NCI-H1417 treated with DMSO at 0.1 percent for 48 hours (cell line): ENCODE data around the gene SIGLEC6.
A peak's percentile ranks its signal among the peaks of the same experiment; 100 is the strongest.

ENCODE experiments used
- DNase-seq: peaks from one replicate; lab custom pipeline; 2025; lab: John Stamatoyannopoulos, UW

The SIGLEC6 gene

DNA sequence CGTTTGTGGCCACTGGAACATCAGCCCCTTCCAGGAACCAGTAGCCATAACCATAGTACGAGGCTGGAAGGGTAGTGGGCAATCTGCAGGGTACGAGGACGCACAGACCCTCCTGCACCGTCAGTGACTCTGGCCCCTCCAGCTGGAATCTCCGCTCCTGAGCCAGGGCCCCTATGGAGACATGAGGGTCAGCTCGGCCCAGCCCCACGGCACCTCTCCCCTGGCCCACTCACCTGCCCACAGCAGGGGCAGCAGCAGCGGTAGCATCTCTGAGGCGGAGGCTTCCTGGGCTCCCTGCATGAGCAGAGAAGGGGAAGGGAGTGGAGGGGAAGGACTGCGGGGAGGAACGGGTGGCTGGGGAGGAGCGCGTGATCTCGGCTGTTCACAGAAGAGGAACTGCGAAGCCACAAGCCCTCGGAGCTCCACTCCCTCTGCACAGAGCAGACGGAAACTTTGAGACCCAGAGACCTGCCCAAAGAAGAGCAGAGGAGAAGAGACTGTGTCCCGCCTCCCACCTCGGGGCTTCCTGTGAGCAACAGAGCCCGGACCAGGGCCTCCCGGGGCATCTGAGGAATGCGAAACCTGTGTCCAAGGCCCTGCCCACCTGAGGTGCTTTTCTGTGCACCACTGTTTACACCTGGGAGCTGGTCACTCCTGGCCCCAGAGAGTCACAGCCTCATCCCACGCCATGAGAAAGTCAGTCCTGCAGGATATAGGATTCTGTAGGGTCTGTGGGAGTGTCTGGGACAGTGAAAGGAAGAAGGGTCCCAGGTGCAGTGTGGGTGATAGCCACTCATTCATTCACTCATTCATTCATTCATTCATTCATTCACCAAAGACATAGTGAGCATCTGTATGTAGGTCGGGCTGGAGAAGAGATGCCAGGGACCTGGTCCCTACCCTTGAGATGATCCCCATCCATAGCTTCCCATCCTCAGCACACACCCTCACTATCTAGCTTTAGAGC is at the start of gene SIGLEC6:
TSS of gene SIGLEC6 (minus strand) at position 322 of the 967 bp plus-strand sequence. CDS start at position 300, 22 bp downstream.
- no peak for DNase-seq

DNA sequence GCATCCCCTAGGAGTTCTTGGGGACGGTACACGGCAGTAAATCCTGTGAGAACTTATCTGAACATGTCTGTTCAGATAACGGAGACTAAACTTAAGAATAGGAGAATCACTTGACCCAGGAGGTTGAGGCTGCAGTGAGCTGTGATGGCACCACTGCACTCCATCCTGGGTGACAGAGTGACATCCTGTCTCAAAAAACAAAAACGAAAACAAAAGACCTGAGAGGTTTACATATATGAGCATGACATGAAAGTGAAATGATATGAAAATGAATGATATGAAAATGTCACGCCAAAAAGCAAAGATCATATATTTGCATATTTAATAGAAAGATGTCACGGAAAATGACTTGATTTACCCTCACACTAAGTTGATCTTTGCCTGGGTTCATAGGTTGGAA is 45.4 kb upstream of the SIGLEC6 start:
- DNase-seq: no peak

DNA sequence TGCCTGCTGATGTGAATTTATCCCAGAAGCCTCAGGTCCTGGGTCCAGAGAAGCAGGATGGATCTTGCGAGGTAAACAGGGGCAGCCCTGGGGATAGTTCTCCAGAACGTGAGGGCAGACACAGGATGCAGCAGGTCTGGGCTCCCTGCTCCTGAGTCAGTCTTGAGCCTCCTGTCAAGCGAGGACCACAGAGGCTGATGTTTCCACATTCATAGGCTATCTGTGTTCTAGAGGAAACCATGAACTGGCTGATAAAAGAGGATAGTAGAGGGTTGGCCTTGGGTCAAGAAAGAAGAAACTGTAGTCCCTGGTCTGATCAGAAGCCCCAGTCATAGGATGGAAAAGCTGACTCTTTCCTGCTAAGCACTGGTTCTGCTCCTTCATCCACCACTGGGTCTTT is 41.9 kb upstream of the SIGLEC6 start:
- no peak for DNase-seq

DNA sequence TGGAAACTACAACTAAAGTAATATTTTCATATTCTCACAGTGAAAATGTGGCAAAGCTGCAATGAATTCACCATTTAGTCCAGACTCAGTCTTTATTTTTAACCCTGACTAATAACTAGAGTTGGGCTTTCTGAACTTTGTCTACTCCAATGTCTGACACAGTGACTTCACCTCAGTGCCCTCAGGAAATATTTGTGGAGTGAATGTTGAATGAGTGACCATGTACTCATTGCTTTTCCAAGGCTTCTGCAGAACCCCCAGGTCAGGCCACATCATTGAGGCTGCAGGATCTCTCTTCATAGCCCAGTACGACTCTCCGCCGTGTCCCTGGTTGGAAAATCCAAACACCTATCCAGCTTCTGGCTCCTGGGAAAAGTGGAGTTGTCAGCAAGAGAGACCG is 41.4 kb upstream of the SIGLEC6 start:
- no peak for DNase-seq

DNA sequence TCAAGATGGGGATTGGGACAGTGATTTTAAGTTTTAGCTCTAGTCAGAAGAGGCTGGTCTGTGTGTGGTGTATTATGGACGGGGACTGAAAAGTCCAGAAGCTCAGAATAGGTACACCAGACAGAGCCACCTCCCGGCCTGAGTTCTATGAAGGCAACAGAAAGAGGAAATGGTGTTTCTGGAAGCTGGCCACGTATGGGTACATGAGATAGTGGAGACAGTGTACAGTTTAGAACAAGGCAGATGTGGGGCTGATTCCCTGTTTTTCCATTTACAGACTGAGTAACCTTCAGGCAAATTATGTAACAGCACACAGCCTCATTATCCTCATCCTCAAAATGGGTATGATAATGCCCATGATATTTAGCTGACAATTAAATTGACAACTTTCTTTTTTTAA is 40.9 kb upstream of the SIGLEC6 start:
- no peak for DNase-seq

DNA sequence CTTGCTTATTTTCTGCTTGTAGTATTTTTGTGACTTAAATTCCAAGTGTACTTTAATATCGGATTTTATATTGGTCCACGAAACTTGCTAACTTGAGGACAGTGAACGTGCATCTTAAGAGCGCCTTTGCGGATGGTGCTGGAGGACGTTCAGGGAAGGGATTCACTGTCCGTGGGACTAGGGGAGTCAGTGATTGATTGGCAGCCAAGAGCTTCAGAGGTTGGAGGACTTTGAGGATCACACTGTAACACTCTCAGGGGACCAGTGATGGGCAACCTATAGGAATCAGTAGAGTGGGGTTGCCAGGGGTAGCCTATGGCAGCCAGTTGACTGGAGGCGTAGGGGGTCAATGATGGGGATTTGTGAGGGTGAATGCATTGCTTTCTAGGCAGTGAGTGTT is 40.1 kb upstream of the SIGLEC6 start:
- DNase-seq: no peak

DNA sequence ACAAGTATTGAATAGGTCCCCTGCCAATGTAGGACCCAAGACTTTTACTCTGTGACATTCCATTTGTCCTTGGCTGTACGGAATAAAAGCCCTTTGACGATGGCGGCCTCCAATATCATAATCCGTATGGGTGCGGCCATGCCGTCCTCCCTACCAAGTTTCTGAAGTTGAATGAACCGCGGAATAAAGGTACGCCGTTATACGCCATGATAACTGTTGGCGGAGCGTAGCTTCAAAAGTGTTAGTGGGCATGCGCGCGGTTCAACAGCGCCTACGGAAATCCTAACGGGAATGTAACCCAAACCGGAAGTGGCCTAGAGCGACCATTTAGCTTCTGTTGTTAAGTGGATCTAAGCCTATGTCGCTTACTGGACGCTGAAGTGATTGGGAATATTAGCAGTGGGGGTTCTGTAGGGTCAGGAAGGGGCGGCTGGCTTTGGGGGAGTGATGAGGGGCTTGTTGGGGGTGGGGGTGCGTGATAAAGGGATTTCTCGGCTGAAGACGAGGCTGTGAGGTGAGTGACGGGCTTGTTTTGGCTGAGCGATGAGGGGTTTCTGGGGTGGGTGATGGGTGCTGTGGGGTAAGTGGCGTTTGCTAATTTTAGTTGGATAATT is 39.6 kb upstream of the SIGLEC6 start, which contains the start of gene ZNF175:
TSS of gene ZNF175 (plus strand) at position 322 of the 614 bp plus-strand sequence. CDS start 2,047 bp downstream, outside the sequence.
- peak; percentile 71 for DNase-seq

DNA sequence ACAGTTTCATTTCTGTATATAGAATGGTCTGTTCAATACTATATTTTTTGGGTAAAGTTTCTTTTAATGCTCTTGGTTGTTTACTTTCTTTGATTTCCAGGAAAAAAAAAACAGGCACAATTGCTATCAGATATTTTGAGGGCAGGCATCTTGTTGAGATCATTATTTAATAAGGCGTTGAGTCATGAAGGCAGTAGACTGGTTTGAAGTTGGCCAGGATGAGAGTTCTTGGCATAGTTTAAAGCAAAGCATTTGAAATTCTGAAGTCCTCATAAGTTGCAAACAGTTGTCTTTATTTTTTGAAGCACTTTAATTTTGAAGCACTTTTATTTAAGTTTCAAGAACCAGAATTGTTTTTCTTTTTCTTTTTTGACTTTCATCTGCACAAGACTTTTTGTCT is 37.0 kb upstream of the SIGLEC6 start:
- no peak for DNase-seq

DNA sequence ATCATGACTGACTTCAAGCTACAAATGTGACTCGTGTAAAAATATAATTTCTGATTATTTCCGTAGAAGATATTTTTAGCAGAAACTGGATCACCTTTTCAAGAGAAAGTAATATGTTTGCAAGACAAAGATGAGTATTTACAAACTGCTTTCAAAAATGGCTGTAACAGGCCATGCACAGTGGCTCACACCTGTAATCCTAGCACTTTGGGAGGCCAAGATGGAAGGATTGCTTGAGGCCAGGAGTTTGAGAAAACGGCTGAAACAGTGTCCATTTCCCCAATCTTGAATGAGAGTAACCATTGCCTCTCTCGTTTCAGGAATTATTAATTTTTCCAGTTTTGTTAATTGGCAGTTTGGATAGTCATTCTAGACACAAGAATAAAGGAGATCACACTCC is 36.1 kb upstream of the SIGLEC6 start:
- no peak for DNase-seq

DNA sequence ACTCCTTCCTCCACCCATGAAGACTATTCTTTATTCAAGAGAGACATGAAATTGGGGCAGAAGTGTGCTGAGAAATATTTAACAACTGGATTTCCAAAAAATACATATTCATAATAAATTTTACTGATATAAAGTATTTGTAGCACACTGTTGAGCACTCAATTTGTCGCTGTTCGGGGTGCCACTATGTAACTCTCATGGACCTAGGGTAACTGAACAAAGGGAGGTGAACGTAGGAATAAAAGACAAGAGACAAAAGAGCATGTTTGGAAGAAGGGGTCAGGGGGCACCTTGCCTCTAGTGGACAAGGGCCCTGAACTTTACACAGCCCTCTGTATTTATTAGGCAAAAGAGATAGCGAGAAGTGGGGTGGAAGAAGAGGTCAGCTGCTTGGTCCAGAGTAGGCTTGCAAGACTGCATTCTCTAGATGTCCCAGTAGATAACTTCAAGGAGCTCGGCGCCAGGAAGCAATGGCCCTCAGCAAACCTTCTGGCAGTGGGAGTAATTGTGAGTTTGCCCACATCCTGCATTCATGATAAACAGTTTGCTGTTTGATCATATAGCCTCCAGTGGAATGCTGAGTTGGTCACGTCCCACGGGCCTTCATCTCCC is 35.1 kb upstream of the SIGLEC6 start:
- no peak for DNase-seq

DNA sequence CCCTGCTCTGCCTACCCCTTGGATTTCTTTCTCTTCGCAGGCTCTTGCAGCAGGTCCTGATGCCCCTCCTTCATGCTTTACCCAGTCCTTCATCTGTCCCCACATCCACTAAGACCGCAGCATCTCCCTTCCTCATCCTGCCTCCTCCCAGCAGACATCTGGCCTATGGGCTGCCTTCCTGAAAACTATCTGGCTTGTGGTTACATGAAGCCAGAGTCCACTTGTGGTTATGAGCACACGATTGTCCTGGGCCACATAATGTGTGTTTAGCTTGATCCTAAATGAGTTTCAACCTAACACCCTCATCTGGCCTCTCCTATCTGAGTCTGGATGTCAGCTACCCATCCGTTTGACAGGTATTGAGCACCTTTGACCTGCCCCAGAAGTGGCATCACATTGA is 34.1 kb upstream of the SIGLEC6 start:
- DNase-seq: no peak

DNA sequence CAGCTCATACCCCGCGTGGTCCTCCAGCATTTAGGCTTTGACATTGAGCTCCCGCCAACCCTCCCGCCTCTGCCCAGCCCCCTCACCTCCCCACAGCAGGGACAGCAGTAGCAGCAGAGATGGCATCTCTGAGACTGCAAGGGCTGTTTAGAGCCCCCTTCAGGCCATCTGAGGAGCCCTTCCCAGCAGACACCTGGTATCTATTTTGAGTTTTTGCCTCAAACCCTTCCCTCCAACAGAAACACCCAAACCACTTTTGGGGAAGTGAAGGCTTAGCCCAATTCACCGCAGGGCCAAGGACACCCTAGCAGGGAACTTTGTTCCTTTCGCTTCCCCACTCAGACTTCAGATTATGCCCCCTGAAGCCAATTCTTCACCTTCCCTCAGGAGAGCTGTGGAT is 33.3 kb upstream of the SIGLEC6 start:
- no peak for DNase-seq

DNA sequence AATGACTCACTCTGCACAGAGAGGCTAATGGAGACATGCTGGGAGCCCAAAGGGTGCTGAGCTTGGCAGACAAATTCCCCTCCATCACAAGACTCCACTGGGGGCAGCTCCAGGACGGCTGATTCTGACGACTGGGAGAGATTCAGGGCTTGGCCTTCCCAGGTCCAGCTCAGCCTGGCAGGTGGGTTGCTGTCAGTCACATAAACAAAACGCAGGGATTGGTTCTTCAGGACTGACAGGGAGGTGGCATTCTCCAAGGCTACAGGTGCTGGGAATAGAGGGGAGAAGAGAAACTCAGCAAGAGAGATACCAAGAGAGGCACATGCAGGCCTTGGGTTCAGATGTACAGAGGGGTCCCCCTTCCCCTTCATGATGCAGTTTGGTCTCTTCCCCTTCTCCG is 28.9 kb upstream of the SIGLEC6 start:
- DNase-seq: no peak

DNA sequence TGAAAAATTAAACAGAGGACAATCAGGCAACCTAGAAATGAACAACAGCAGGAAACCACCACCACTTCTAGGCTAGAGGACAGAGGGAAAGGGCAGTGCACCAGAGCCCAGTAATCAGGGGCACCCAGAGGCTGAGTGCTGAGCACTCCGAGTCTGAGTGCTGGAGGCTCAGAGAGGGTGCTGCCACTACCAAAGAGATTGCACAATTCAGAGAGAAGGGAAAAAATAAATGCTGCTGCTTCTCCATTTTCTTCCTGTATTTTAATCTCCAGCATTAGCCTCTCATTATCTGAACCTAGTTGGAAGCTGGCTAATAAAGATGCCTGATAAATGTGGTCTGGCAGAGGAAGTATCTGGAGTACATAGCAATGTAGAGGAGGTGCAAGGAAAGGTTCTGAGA is 27.8 kb upstream of the SIGLEC6 start:
- no peak for DNase-seq

DNA sequence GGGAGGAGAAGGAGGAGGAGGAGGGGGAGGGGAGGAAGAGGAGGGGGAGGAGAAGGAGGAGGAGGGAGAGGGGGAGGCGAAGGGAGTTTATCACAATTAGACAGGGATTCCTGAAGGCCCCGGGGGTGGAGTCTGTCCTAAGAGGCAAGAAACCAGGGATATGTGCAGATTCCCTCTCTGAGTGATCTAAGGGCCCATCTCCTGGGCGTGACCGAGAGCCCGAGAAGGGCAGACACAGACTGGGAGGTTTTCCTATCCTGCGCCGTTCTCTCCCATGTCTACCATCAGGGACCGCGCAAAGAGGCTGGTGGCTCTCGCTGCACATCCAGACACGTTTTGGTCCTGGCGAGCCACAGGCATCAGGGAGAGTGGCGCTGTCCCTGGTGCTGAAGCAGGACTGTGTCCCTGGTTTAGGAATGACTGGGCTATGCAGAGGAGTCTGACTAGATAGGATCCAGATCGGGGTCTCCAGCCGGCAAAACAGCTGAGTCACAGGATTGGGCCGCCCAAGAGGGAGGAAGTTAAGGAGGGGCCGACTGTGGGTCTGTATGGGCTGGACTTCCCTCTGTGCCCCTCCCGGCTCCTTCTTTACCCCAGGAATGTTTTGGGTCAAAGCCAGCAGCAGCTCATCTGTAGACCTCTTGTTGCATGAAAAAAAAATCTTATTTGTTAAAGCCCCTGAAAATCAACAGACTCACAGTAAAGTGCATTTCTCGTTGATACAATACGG is 21.7 kb upstream of the SIGLEC6 start:
- no peak for DNase-seq

DNA sequence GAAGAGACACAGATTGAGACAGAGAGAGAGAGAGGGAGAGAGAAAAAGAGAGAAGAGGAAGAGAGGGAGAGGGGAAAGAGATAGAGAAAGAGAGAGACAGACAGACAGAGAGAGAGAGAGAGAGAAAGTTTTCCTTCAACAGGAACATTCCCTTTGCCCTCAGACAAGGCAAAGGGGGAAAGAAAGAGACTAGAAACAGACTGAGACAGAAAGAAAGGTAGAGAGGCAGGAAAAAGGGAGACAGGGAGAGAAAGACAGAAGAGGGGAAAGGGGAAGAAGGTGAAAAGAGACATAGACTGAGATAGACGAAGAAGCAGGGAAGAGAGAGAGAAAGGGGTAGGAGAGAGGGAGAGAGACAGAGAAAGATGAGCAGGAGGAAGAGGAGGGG is 21.1 kb upstream of the SIGLEC6 start:
- DNase-seq: no peak

DNA sequence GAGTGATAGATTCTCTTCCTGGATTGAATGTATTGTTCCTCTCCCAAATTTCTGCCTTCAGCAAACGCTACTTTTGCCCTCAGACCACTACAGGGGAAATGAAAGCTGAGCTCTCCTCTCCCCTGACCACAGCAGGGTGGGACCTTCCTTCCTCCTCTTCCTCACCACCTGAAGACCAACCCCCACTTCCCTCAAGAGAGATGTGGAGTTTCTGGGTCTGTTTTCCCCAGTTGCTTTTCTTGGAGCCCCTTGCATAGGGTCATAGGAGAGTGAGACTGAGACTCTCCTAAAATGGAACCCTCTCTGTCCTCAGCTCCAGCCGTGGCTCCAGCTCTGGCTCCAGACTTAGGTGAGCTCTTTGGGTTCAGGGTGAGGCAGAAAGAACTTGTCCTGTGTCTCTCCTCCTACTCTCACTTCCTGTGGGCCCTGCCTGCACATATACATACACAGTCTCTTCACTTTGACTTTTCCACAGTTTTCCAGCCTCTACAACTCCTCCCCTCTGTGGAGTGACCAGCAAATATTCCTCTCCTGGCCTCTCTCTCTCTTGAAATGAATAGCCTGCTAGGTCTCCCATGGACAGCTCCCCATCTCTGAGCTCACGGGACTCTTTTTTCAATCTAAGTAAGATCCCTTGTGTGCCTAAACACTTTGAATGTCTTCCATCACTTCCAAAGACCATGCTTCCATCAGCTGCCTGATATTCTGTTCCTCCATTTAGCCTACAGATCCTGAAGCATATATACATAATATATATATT is 20.4 kb upstream of the SIGLEC6 start:
- no peak for DNase-seq

DNA sequence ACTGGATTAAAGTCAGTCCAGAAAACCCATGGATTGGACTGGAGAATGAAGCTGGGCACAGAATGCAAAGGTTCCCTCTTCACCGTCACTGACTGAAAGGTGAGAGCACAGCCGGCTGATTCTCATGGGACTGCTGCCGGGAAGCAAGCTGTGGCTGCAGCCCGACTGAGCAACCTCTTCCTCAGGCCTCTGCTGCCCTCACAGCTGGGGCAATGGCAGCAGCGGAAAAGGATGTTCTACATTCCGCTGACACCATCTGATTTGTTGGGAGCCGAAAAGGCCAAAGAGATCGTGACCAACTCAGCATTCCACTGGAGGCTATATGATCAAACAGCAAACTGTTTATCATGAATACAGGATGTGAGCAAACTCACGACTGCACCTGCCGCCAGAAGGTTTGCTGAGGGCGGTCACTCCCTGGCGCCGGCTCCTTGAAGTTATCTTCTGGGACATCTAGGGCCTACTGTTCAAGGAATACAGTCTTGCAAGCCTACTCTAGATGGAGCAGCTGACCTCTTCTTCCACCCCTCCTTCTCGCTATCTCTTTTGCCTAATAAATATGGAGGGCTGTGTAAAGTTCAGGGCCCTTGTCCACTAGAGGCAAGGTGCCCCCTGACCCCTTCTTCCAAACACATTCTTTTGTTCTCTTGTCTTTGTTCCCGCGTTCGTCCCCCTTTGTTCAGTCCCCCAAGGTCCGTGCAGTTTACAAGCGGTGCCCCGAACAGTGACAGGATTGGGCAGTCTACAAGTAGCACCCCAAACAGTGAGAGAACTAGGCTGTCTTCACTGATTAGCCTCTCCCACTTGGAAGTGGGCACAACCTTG is 19.6 kb upstream of the SIGLEC6 start:
- no peak for DNase-seq

DNA sequence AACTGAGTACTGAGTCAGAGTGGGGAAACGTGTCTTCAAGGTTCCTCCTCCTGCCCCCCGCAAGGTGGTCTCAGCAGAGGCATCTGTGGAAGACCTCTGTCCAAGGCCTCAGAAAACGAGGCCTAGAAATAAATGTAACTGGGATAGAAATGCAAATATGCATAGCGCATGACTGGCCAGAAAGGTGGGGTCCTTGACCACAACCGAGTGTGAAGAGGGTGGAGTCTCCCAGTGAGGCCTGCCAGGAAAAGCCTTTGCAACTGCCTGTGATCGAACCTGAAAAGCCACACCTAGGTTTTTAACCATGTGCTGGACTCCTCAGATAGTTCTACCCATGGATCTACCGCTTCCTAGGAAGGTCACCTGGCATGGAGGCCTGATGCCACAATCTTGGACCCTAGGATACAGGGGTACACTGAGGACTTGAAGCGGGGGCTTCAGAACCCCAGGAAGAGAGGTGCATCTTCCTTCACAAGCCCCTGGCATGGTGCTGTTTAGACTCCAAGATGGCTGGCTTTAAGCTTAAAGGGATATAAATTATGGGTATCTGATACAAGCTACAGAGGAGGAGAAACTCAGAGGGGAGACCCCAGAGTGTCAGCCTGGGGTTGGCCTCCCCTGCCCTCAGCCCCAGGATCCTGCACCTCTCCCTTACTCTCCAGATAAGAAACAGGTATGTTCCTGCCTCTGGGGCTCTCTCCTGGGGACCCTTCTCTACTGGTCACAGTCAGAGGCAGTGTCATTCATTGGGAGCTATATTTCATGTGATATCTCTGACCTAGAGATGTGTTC is 18.3 kb upstream of the SIGLEC6 start:
- no peak for DNase-seq

DNA sequence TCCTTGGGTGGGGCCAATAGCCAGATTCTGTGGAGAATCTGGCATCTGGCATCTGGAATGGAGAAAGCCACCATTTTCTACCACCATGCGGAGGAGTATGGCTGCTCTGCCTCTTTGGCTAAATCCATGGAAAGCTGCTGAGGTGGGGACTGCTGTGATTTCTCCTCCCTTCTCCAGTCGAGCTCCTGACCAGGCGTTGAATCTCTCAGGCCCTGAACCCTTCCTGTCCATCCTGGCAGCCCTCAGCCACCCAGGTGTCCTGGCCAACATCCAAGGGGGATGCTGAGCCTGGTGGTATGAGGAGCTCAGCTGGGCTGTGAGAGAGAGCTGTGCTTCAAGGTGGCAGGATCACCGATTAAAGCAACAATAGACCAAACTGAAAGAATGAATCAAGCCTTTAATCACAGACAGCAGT is 17.4 kb upstream of the SIGLEC6 start:
- no peak for DNase-seq
